D721Med (cell line): Measurements from ENCODE around the gene CTBS.

Source experiments
- DNase-seq: peaks from one replicate; pipeline ENCODE4 v3.0.0; 2011; ENCODE audit warnings: low spot score; ENCODE audit not compliant: insufficient read length
- FAIRE-seq: peaks from 2 replicates; lab custom pipeline; 2011; peaks lifted over from hg19 to GRCh38; lab: Jason Lieb, UNC
- CTCF ChIP-seq: IDR thresholded peaks from 2 replicates; pipeline ENCODE4 v1.5.1; 2012; ENCODE audit warnings: mild to moderate bottlenecking, control low read depth; ENCODE audit not compliant: insufficient read depth; ENCODE audit errors: missing control alignments

The CTBS gene

DNA sequence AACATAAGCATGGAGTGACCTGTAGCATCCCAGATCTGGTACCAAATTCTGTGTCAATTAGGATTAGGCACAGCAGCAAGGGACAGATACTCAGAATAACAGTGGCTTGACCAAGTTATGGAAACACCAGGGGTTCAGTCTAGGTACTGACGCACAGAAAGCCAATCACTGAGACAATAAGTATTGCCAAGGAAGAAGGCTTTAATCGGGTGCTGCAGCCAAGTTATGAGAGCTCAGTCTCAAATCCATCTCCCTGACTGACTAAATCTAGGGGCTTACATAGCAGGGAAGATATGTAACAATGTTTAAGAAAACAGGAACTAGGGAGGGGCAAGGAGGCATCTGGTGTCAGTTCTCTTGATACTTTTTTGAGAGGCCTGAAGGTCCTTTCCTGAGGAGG is 39.6 kb upstream of the CTBS start:
- FAIRE-seq (no peak), DNase-seq (no peak)
- TF ChIP-seq CTCF = no peak

DNA sequence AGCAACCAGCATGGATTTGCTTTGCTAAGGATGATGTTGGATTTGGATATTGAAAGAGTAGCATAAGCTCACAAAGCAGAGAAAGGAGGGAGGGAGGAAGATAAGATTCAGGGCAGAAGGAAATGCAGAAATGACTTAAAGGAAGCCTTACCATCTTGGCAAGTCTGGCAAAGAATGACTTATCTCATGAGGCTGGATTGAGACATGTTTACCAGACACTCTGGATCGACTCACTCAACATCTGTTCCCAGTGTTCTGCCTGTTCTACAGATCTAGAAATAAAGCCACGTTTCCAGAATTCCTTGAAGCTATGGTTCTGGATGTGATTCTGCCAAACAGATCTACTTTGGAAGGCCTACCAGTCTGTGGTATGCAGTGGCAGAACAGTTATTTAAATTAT is 38.8 kb upstream of the CTBS start:
- no peak for TF ChIP-seq CTCF
- no peak for DNase-seq
- FAIRE-seq = no peak

DNA sequence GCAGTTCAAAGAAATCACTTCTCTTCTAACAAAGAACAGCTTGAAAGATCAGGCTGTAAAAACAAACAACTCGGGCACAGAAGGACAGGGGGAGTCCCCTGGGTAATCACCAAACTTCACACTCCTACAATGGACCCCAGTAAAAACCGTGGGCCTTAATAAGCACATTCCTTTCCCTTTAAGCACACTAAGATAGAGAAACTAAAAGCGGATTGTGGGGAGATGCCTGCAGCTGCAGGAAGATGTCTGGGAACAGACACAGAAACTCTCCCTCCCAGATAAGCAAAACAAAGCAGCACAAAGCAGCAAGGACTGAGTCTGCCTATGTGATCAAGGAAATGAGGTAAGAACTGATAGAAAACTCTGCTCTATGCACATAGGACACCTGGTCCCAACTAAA is 37.6 kb upstream of the CTBS start:
- DNase-seq = no peak

DNA sequence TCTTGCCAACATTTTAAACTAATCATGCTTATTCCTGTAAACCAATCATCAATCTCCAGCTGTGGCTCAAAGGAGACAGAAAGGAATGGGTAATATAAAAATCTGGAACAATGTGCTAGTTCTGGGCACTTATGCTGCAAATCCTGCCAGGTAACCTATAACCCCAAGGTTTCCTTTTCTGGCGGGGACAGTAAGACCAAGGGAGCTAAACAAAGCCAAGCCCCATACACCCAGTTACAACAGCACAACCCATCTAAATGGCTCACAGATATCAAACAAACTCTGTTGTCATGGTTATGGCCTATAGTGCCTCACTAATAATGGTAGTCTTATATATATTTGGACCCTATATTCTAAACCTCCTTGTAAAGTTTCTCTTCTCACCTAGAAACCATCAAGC is 36.9 kb upstream of the CTBS start:
- no peak for TF ChIP-seq CTCF
- DNase-seq (no peak), FAIRE-seq (no peak)

More for the DNA sequence above, 37.6 kb upstream of the CTBS start:
- TF ChIP-seq CTCF = no peak
- no peak for FAIRE-seq

GRCh38 chr1:84606977-84607376 is 32.7 kb upstream of the CTBS start:
- DNase-seq (no peak), FAIRE-seq (no peak)
- TF ChIP-seq CTCF = no peak

DNA sequence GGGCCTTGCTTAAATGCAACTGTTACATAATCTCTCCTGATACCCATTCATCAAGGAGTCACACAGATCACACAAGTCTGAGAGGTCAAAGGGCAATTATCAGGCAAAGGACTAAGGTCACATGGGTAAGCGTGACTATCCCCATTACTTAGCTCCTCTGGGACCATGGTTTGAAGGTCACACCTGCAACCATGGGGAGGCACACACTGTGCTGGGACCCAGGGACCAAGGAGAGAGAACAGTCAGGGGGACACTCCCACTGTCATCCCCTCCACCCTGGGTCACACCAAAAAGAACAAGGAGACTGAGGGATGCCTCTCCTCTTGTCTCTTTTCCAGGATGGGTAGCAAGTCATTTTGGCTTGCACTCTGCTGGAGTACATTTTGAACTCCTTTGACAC is 30.9 kb upstream of the CTBS start:
- FAIRE-seq = no peak
- TF ChIP-seq CTCF = no peak
- DNase-seq = no peak

DNA sequence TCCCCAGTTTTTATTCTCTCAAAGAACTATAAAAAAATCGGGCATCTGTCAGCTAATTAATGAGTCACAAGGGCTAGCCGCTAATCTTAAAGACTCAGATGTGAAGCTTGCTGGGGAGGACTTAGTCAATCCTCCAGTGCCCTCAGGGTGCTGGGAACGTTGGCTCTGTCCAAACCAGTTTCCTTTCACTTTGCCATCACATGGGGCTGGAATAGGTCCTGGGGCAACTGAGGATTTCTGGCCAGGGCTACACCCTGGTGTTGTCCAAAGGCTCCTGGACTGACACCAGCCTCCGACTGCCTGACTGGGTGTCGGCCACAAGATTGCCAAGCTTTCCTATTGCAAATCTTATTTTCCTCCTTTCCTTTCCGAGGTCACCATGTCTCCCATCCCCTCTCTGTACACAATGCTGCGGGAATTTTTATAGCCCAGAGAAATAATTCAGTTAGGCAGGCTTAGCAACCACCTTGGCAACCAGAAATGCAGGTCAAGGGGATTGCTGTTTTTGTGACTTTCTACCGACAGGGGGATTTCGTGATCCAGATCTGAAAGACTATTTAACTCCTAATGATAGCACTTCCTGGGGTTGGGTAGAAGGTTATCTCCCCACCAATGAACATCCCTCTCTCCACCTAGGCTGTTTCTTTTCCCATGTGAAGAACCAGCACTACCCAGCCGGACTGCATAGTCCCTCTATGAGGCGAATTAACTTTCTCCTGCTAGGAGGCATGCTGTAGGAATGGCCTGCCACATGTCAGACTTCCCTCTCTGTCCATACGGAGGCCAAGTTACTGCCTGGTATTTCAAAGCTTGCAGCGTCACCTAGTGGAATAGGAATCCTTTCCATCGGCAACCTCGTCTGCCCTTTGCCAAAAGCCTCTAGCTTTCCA is 29.9 kb upstream of the CTBS start:
- FAIRE-seq (no peak), DNase-seq (no peak)
- TF ChIP-seq CTCF = peak; percentile 7
